ENCODE measurements around the gene ITPKB. TPM values are rescaled to one million over a fixed set of nuclear protein-coding genes. Genes with fewer than 3 reads are reported as not detected.
"Not testable (repeated sequence)": the region's sequence is repeated elsewhere in the genome, so short reads cannot be mapped to it uniquely, and the experiment has no call there.

Gene ITPKB
- total RNA-seq, 1 donor from 2014 or later = 36.9 TPM

DNA sequence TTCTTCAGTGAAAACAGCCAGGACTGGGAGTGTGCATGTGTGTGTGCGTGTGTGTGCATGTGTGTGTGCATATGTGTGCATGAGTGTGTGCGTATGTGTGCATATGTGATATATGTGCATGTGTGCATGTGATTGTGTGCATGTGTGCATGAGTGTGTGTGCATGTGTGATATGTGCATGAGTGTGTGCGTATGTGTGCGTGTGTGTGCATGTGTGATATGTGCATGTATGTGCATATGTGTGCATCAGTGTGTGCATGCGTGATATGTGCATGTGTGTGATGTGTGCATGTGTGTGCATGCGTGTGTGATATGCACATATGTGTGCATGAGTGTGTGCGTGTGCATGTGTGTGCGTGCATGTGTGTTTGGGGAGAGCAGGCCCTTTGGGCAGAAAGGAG lies 89.8 kb downstream of the ITPKB start:
- no peak for DNase-seq

DNA sequence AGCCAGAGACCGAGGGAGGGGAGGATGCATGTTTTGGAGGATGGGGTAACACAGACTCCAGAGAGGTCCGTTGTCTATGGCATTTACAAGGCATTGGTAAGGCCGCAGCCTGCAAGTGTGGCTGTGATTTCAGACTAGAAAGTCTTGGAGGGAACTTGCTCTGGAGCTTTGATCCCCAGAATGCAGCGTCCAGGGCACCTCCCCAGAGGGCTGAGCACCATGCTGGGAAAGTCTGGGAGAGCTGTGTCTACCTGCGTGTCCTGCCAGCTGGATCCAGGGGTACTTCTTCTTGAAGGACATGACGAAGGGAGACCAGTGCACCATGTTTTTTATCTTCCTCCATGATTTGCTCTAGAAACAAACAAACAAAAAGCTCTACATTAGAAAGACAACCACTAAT lies 90.7 kb downstream of the ITPKB start:
- DNase-seq = no peak

DNA sequence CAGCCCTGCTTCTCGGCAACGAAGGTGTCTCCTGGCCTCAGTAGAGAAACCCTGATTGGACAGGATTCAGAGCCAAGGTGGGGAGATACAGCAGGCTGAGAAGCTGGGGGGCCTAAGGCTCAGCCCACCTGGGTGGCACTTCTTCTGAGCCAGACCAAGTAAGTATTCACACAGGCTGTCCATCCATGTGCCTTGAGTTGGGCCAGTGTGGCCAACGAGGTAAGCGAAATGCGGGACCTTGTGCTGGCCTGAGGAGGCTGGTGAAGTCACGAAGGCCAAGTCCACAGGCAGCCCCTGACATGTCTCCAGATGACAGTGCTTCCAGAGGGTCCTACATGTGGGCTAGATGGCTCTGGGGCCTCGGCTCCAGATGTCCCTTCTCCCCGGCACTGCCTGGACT lies 91.4 kb downstream of the ITPKB start:
- no peak for DNase-seq

DNA sequence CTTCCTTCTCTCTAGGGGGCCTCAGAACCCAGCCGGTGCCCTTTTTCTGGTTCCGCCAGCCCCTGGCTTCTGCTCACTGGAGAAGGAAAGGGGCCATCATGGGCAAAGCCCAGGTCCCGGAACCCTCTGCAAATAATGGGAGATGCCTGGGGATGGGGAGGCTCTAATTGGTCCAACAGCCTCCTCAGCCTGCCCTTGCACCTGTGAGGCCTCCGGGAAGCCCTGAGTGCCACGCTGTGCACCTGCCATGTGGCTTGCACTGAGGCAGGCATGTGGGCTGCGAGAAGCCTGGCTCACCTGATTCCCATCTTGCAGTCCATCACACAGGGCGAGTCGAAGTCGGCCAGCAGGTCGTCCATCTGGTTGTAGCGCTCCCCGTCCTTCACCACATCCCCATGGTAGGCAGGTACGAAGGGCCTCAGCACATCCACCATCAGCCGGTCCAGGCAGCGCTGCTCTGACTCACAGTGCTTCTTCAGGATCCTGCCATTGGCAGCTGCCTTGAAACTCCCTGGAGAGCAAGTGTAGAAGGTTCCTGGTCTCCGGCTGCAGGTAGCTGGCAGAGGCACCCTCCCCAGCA lies 92.1 kb downstream of the ITPKB start:
- no peak for DNase-seq

DNA sequence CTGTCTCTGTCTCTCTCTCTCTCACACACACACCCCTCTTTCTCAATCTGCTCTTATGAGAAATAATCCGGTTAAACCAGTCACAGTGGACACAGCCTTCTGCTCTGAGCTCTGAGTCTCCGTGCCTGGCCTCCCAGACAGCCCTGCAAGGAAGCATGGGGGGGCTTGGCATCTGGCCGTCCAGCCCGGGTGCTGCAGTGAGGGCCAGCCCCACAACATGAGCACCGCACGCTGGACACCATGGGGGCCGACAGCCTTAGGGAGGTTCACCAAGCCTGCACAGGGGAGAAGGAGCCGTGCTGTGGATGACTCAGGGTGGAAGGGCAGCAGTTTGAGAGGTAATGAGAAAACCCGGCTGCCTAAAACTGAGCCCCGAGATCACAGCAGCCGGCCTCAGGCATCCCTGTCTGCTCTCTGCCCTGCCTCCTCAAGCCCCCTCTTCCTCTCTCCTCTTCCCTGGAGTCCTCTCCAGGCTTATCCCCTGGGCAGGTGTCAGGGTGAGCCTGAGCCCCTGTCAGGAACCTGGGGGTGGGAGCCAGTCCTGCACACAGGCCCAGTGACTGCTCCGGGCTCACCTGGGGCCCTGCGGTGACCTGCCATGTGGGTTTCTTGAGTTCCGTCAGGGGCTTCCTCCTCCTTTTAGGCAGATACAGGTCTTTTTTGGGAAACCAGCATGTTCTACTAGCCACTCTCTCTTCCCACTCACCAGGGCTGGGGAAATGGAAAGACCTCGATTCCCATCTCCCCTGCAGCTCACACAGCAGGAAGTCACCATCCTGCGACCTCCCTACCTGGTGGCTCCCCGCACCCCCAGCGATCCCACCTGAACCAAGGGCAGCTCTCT lies 92.8 kb downstream of the ITPKB start:
- DNase-seq = no peak

DNA sequence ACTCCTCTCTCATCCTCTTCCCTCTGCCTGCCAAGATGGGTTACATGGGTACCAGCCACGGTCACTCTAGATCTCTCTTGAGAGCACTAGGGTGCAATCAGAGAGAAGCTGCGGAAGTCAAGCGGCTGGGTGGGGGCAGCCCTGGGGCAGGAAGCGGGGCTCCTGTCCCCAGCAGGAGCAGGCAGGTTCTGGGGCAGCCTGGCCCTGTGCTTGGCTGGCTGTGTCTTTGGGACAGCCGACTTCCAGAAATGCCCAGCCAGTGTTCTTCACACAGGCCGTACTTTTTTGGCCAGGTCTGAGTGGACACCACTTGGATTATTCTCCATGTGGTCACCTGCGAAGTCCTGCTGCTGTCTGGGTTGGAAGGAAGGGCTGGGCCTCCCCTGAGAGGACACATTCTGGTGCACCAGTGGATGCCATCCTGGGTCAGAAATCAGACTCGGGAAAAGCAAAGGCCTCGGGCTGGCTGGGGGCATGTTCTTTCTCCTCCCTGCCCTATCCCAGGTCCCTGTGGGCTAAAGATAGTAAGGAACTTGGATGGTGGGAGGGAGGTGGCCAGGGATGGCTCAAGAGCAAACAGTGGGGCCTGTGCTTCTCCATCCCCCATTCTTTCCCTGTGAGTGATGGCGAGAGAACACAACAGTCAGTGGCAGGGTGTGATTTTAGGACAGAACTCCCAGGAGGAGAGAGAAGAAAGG lies 93.7 kb downstream of the ITPKB start:
- DNase-seq = no peak

DNA sequence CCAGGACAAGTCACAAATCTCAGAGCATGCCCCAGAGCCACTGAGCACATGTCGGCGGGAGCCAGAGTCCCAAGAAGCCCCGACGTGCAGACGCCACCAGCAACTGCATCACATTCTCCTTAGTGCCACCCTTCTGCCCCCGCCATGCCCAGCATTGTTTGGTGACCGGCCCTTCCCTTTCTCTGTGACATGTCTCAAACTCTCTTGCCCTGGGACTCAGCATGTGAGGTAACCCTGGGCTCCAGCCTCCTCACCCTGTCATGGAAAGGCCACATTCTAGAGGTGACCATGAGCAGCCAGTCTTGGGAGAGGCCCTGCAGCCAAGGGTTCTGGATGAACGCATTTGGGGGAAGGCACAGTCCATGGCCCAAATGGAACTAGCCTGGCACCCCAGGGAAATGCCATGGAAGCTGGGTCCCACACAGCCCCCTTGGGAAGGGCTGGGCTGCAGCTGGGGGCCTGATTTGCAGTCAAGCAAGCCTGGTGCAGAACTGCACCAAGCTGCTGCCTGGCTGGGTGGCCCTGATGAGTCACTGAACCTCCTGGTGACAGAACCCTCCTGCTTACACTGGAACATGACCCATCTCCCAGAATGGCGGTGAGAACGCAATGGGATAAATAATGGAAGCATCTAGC lies 94.4 kb downstream of the ITPKB start:
- no peak for DNase-seq

DNA sequence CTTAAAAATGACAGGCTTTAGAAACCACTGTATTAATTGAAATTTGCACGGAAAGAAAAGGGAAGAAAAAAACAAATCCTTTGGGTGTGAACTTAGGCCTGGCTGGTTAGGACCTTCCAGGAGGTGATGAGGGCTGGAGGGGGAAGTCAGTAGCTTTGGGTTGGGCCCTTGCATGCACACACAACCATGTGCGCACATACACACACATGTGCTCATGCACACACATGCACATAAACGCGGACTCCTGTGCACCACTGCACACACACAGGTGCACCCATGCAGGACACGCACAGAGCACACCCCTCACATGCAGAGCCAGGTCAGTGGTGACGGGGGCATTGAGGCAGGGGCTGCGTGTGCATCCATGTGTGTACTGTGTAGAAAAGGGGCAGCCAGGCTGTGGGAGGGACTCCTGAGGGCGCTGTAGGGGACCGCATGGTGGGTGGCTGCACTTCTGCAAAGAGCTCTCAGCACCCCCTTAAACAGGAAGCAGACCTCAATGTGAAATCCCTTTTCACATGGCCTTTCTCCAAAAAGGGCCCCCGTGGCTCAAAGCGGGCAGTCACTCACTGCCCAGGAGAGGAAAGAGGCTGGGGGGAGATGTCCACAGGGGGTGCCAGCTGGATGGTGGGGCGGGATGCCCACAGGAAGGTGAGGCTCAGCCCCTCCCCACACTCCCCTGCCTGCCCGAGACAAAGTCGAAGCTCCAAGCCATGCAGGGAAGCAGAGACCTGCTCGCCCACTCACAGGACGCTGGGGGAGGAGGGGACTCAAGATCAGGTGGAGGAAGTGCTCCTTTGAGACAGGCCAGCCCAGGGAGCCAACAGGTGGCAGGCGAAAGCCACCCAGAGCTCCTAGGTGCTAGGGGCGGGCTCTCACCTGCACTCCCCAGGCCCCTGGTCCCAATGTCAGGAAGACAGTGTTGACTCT lies 95.2 kb downstream of the ITPKB start:
- no peak for DNase-seq

DNA sequence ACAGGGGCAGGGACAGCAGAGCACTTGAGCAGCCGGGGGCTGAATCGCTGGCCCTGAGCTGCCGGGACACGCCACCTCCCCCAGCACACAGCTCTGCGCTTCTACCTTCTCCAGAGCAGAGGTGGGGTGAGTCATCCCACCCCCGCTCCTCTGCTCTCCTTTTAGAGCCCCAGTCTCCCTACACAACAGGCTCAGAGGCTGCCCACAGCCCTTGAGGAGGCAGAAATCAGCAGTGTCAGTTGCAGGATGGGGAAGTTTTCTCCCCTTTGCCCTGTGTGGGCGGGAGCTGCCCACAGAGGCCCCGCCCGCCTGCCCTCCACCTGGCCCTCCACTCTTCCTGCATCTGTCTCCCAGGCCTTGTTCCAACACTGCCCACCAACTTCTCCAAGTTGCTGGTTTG lies 95.9 kb downstream of the ITPKB start:
- no peak for DNase-seq

DNA sequence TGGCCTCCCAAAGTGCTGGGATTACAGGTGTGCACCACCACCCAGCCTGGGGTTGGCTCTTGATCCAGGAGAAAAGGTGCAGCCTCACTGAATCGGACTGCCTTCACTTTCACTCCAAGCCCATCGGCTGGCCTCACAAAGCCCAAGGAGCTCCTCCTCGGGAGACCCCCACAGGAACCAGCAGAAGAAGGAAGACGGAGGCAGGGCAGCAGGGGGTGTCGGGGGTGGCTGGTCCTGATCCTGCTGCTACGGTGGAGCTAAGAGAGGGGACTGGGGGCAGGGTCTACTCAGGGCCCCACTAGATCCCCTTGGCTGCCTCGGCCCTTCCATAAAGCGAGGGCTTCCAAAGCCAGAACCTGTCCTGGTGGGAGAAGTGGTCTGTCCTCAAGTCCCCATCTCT lies 96.7 kb downstream of the ITPKB start:
- DNase-seq = no peak

DNA sequence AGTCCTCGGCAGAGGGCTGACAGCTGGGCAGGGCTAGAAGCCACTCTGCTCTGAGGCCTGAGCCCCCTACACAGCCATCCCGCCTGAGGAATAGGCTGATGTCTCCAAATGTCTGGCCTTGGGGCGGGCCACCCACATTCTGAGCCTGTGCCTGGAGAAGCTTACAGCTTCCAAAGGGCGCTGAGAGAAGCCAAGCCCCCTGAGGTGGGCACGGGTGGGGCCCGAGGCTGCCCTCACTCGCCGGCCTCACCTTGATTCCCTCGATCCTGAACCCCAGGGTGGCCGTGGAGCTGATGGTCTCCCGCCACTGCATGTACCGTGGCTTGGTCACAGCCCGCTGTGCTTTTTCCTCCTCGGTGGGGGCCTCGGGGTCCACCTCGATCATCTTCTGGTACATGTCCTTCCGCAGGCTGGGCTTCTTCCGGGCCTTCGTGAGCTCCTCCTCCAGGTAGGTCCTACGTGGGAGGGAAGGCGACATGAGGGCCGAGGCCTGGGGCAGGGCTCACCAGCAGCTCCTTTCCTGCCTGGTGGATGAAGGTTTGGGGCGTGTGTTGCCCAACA lies 97.3 kb downstream of the ITPKB start:
- DNase-seq = no peak

DNA sequence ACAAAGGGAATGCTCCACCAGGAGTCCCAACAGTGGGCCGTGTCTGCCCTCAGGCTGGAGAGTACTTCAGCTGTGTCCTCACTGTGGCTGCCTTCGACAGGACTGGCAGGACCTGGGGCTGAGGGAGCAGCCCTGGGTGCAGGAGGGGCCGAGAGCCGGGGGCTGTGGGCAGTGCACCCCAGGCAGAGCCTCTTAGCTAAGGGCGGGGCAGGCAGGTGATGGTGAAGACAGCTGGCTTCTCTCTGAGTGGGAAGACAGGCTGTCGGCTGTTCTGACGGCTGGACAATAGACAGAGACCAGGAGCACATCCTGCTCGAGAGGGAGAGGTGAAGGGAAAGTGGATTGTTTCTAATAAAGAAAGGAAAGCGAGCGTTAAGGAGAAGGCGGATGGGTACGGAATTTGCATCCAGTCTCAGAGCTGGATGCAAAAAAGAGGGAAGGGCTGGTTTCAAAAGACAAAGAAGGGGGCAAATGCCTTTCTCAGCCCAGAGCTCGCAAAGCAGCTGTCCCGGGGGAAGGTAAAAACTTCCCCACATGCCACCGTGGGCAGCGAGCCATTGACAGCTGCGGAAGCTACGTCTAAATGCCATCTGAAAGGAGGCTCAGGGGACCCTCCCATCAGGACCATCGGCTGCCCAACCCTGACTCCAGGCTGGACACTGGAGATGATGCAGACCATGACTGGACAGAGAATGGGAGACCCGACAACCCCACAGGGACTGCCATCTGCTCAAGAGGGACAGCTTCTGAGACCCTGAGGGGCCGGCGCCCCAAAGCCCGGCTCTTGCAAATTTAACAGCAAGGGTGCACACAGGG lies 98.6 kb downstream of the ITPKB start:
- DNase-seq = no peak

DNA sequence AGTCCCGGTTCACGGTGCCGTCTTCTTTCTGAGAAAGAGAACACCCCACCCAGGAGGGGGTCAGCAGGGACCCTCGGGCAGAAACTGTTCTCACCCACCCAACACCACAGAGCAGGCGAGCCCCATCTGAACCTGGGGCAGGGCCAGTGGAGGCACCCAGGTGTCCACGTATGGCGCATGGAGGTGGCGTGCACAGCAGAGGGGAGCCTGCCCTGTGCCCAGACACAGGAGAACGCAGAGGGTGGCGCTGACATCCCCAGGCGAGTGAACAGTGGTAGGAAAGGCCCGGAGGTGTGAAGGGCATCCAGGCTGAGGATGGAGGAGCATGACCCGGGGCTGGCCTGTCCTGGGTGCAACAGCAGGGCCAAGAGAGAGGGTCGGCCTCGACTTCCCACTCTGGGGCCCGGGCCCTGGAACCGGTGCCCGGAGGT lies 99.4 kb downstream of the ITPKB start:
- no peak for DNase-seq

DNA sequence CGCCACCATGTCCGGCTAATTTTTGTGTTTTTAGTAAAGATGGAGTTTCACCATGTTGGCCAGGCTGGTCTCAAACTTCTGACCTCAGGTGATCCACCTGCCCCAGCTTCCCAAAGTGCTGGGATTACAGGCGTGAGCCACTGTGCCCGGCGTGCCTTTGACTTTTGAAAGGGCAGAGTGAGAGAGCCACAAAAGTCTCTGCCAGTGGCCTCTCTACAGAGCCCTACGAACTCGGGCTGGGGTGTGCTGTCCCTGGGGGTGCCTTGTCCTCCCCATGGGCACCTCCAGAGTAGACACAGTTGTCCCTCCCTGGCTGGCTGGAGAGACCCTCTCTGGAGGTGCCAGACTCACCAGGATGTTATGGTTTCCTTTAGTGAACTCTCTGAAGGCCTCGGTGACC lies 99.9 kb downstream of the ITPKB start:
- not testable (repeated sequence) for DNase-seq

DNA sequence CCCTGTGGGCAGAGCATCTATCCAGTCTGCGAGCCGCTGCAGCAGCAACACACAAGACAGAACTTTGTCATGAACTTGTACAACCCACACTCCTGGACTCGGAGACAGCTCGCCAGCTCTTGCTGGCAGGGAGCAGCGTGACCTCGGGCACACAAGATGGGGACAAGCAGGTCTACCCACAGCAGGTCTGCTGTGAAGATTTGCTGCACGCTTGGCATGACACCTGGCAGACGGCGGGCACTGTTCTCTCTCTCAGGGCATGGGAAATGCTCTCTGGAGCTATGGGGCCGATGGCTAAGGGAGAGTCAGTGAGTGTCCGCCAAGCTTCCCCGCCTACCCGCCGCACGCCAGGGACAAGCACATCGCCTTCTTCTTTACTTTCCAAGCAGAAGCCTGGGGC lies 100.5 kb downstream of the ITPKB start:
- DNase-seq = no peak

DNA sequence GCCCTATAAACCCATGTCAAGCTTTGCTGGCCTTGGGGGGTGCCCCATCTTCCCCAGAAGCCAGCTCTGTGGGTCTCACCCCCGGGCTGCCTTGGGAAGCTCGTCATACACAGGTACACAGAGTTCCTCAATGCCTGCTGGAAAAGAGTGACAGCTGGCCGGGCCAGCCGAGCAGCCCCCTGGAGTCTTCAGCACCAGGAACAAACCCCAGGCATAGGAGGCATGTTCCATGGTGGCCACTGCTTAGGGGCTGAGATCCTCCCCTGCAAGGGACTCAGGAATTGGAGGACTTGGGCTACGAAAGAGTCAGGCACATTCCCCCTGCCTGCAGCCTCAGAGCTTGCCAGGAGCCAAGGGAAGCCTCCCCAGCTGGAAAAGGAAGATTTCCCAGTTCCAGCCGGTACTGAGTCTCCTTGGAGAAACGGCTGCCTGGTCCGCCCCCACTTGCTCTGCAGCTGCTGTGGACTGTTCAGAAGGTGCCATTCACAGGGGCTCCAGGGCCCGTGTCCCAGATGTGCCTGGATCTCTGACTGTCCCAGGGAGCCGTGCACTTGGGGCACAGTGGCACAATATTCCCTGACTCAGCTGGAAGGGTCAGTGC lies 101.0 kb downstream of the ITPKB start:
- DNase-seq = no peak

DNA sequence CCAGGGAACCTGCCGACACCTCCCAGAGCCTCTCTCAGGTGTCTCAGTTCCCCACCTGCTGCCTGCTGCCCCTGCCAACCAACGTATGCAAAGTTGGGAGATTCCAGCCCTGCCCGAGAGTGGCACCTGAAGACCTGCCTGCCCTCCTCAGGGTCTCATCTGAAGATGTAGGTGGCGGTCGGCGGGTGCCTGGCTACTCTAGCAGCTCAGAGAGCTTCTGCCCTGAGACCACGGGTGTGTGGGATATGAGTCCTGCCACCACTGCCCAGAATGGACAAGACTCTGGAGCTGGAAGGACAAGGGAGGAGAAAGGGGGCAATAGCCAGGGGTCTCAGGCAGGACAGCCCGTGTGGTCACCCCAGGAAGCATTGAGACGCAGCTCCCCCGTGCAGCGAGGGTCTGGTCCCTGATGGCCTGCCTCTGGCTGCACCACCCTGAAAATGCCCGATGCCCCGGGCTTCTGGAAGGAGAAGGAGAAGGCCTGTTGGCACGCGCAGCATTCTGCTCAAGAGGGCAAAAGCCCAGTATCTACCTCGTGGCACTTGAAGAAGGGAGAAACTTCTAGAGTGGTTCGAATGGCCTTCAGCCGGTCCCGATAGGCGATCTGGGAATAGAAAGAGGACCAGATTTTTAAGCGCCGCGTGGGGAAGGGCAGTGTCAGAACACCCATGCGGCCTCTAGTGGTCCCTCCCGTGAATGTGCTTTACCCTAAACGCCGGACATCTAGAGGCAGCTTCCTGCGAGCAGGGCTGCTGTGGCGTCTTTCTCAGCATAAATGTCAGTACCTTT lies 101.7 kb downstream of the ITPKB start:
- DNase-seq = peak; percentile 30

DNA sequence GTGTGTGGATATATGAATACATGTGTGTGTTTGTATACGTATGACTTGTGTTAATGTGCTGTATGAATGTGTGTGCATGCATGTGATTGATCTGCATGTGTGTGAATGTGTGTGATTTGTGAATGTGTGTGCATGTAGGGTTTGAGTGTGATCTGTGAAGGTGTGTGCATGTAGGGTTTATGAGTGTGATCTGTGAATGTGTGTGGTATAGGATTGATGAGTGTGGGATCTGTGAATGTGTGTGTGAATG lies 102.3 kb downstream of the ITPKB start:
- no peak for DNase-seq

DNA sequence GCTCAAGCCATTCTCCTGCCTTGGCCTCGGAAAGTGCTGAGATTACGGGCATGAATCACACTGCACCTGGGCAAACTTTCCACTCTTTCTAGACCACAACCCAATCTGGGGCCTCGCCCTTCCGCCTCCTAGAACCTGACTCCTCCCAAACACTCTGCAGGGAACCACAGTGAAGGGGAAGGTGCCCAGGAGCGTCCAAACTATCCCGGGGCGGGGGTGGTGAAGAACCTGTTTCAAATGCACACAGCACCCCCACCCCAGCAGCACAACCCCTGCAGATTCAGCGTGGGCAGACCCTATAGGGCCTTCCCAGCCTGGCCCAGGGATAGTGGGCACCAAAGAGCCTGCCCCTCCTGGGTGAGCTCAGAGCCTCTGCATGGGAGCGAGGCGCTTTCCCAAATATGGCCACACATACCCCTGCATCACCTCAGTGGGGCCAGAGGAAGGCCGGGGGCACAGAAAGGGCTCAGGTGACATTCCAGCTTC lies 103.6 kb downstream of the ITPKB start:
- no peak for DNase-seq

Measured in dermis blood vessel endothelial cell (primary cell).